Measurements from ENCODE around the gene RAPGEF5. TPM values are rescaled to one million over a fixed set of nuclear protein-coding genes. Genes with fewer than 3 reads are reported as not detected.

Gene RAPGEF5
- total RNA-seq, 4 donors from 2014 or later = 7.4 to 16.2 (median 12.1) TPM

DNA sequence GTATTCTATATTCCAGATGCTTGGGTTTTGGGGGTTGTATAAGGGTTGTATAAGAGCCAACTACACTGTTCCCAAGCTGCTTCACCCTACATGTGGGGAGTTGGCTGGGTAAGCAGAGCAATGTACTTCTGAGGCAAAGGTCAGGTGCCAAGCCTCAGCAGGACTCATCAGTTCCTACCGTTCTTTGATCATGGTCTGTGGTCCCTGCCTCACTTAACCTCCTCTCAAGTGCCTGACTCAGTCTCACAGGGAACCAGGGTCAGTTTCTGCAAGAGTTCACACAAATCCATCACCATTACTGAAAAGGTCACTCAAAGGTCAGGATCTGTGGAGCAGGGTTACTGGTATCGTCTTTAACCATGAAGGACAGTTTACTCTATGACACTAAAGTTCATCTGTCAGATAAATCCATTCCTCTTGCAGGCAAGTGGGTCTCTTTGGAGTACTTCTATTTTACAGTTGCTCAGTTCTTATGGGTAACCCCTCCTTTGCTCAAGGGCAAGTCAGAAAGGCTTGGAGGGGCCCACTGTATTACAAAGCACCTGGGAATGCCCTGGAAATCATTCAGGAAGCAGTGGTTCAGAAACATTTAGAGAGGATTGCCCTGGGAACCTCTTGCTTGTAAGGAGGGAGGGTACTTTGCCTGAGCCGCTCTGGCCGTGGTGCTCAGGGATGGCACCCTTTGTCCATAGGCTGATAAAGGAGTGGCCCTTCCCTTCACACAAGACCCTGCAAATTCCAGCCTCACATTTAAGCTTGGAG lies 227.0 kb downstream of the RAPGEF5 start:
- no peaks in the 10 kb centered on the region for H3K4me1 ChIP-seq
- no peaks in the 10 kb centered on the region for H3K27me3 ChIP-seq
- H3K27ac ChIP-seq = no peak overlapping the region
- intact Hi-C loops (cut with DNase I; ENCODE audit: low total_unique reads) = no loop called here
- ATAC-seq = no peak
- no peak for DNase-seq
- no peaks in the 10 kb centered on the region for H3K9me3 ChIP-seq
- in situ Hi-C loops (cut with MboI; ENCODE audit: low sequenced_read_pairs in 4 of 4) = no loop called here
- peaks cover 0 to 7% of the 10 kb centered on the region in 2 donors for H3K36me3 ChIP-seq
- no peak overlapping the region for H3K4me3 ChIP-seq
- TF ChIP-seq, protein P1, sequence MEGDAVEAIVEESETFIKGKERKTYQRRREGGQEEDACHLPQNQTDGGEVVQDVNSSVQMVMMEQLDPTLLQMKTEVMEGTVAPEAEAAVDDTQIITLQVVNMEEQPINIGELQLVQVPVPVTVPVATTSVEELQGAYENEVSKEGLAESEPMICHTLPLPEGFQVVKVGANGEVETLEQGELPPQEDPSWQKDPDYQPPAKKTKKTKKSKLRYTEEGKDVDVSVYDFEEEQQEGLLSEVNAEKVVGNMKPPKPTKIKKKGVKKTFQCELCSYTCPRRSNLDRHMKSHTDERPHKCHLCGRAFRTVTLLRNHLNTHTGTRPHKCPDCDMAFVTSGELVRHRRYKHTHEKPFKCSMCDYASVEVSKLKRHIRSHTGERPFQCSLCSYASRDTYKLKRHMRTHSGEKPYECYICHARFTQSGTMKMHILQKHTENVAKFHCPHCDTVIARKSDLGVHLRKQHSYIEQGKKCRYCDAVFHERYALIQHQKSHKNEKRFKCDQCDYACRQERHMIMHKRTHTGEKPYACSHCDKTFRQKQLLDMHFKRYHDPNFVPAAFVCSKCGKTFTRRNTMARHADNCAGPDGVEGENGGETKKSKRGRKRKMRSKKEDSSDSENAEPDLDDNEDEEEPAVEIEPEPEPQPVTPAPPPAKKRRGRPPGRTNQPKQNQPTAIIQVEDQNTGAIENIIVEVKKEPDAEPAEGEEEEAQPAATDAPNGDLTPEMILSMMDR (IDR thresholded peaks at IDR 0.05 in 4 of 5, conservative IDR thresholded peaks at IDR 0.05 in 1 of 5) = no peak
- no peak for TF ChIP-seq POLR2A (IDR thresholded peaks at IDR 0.05)

DNA sequence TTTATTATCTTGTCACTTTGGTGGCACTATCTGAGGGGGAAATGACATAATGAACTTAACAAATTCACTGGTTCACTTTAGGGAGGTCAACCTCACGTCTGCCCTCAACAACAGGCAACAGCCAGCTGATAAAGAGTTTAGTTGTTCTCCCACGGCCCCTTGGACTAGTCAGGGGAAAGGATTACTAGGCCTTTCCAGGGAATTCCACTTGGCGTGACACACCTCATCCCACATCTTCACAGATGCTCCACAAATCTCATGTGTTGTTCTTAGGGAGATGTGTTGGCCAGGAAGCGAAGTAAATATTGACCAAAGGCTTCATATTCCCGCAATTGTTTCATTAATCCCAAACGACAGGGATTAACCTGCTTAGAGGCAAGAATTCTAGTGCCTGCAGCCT lies 227.8 kb downstream of the RAPGEF5 start:
- Histone ChIP-seq H3K27me3 (no peaks in the 10 kb centered on the region), H3K27ac (peak overlapping the region in 3 of 4 donors; percentile 3 to 58 (median 56)), H3K36me3 (no peaks in the 10 kb centered on the region), H3K9me3 (no peaks in the 10 kb centered on the region), H3K4me1 (no peaks in the 10 kb centered on the region), H3K4me3 (no peak overlapping the region)
- in situ Hi-C loops (cut with MboI; ENCODE audit: low sequenced_read_pairs in 4 of 4) (no loop called here), intact Hi-C loops (cut with DNase I; ENCODE audit: low total_unique reads) (no loop called here)
- ATAC-seq (no peak), DNase-seq (no peak)
- TF ChIP-seq, protein P1 (IDR thresholded peaks at IDR 0.05 in 4 of 5, conservative IDR thresholded peaks at IDR 0.05 in 1 of 5) = no peak
- no peak for TF ChIP-seq POLR2A (IDR thresholded peaks at IDR 0.05)

DNA sequence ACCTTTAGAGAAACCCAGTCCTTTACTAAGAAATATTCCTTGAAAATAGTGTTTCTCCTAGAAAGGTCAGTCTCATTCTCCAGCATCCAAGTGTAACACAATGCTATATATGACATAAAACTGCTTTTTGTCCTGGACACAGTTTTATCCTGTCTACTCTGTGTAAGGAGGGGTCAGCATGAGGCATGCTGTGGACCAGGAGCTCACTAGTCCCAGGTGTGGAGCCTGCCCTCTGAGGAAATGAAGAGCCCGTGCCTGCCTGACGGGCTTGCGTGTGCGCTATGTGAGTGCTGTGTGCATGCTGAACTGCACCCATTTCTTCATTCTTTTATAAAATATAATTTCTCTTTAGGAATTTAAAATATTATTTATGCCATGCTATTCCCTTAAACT lies 228.4 kb downstream of the RAPGEF5 start:
- intact Hi-C loops (cut with DNase I; ENCODE audit: low total_unique reads) = no loop called here
- Histone ChIP-seq H3K36me3 (no peaks in the 10 kb centered on the region), H3K9me3 (no peaks in the 10 kb centered on the region), H3K27ac (peak overlapping the region in 3 of 4 donors; percentile 3 to 58 (median 56)), H3K4me3 (no peak overlapping the region), H3K27me3 (no peaks in the 10 kb centered on the region), H3K4me1 (no peaks in the 10 kb centered on the region)
- ATAC-seq (no peak), DNase-seq (no peak)
- in situ Hi-C loops (cut with MboI; ENCODE audit: low sequenced_read_pairs in 4 of 4) = no loop called here
- TF ChIP-seq, protein P1 (IDR thresholded peaks at IDR 0.05 in 4 of 5, conservative IDR thresholded peaks at IDR 0.05 in 1 of 5) = no peak
- no peak for TF ChIP-seq POLR2A (IDR thresholded peaks at IDR 0.05)

DNA sequence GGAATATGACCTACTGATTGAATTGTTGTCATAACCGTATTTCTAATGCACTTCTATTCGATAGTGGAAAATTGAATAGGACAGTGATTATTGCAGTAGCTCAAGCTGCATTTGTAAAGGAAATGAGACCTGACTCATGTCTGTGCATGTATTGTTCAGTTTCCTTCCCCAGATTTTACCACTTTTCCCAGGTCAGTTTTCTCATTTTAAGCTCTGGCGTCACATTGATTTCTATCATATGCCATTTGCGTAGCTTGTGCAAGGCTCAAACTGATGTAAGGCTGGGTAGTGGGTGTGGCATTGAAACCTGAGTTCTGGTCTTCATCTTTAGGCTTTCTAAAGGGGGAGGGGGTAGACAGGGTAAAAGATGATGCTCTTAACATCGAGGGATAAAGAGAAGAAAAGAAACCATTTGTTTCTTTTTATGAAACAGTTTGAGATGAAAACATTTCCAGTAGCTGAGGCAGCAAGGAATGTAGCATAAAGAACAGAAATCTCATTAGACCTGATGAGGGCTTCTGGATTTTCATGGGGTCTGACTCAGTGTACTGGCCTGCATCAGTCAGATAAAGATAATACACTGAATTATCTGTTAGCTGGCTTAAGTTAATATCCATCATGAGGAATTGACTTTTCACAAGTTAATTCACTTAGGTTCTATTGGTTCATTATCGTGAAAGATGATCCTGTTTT lies 229.0 kb downstream of the RAPGEF5 start:
- H3K27me3 ChIP-seq = no peaks in the 10 kb centered on the region

More for the DNA sequence above, 229.0 kb downstream of the RAPGEF5 start:
- H3K36me3 ChIP-seq = no peaks in the 10 kb centered on the region
- in situ Hi-C loops (cut with MboI; ENCODE audit: low sequenced_read_pairs in 4 of 4) = no loop called here
- H3K9me3 ChIP-seq = no peaks in the 10 kb centered on the region
- H3K4me1 ChIP-seq = peaks cover 0 to under 1% of the 10 kb centered on the region in 2 donors
- DNase-seq (no peak), ATAC-seq (peak in 1 of 2 donors; percentile 37)
- TF ChIP-seq POLR2A (IDR thresholded peaks at IDR 0.05) = no peak
- TF ChIP-seq, protein P1 (IDR thresholded peaks at IDR 0.05 in 4 of 5, conservative IDR thresholded peaks at IDR 0.05 in 1 of 5) = no peak
- peak overlapping the region in 3 of 4 donors; percentile 3 to 58 (median 56) for H3K27ac ChIP-seq
- intact Hi-C loops (cut with DNase I; ENCODE audit: low total_unique reads) = no loop called here
- H3K4me3 ChIP-seq = no peak overlapping the region

All from gastrocnemius medialis (tissue), 4 donors.